H4 (cell line): ENCODE measurements around the gene OR5AS1. TPM values are rescaled to one million over a fixed set of nuclear protein-coding genes. Genes with fewer than 3 reads are reported as not detected.
"Not testable (repeated sequence)": the region's sequence is repeated elsewhere in the genome, so short reads cannot be mapped to it uniquely, and the experiment has no call there.

Experiments used
- DNase-seq: peaks from one replicate; pipeline ENCODE4 v3.0.0-alpha.2; 2015; ENCODE audit warnings: low spot score
- total RNA-seq: library from RNA; depleted of rRNA; stranded (reverse); fragments of >200 nt; shearing (Covaris generic); gene quantifications from 2 replicates; pipeline ENCODE4 v1.2.3, GENCODE V29; 2014; rRNA removed

Gene OR5AS1
- total RNA-seq = not detected in 2 replicates

DNA sequence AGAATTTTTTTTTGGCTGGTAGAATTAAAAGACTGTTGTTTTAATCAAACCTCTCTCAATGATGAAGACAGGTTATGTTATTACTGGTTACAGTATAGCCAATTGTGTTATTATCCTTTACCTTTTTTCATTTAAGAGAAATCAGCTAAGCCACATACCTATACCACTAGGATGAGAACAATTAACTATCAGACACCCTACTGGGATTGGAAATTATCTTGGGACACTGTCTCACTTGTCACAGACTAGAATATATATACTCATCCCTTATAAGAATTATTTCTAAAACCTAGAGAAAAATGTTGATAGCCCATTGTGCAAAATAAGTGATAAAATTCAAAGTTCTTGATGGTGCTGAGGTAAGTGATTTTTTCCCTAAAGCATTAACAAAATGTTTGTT is at the start of gene OR5AS1:
Gene OR5AS1 (plus strand): TSS at position 301 of the 400 bp plus-strand sequence. CDS start 2,765 bp downstream, outside the sequence.
- no peak for DNase-seq

DNA sequence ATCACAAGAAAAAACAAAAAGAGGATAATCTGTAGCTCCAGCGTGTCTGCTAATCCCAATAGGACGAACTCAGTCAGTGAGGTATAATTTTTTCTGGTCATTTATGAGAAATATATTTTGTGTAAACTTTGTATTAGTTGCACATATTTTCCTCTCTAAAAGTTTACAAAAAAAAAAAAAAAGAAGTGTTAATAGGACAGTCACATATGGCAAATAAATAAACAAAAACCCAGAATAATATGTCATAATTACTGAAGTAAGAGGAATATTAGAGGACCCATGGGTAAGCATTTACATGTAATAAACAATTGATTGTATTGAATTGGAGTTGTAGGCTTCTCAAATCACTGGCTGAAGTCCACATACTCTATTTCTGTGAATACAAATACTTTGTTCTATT is 32.9 kb upstream of the OR5AS1 start, which contains the start of gene OR5F1:
Gene OR5F1 (minus strand): TSS at position 101 of the 400 bp plus-strand sequence. CDS start 0 bp downstream, at position 101.
- DNase-seq = no peak

DNA sequence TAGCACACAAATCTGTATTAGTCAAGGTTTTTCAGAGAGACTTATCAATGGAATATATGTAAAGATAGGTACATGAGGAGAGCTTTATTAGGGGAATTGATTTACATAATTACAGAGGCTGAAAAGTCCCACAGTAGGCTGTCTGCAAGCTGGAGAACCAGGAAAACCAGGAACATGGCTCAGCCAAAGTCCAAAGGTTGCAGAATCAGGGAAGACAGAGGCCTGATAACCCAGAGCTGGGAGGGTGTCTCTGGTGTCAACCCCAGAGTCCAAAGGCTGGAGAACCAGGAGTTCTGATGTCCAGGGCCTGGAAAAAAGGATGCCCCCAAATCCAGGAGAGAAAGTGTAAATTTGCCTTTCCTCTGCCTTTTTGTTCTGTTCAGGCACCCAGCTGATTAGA is 16.7 kb upstream of the OR5AS1 start:
- DNase-seq = no peak

DNA sequence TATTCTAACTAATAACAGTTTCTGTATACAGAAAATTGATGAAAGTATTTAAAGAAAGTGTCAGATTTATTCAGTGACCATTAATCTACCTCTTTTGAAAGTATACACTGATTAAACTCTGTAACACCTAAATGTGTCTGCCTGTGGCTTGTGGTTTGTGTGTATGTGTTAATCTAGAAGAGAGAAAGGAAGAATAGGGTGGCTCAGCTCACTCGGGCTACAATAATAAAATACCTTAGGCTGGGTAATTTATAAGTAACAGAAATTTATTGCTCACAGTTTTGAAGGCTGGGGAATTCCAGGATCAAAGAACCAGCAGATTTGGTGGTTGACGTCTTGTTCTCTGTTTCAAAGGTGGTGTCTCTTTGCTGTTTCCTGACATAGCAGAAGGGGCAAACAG is 13.6 kb upstream of the OR5AS1 start:
- DNase-seq = no peak

DNA sequence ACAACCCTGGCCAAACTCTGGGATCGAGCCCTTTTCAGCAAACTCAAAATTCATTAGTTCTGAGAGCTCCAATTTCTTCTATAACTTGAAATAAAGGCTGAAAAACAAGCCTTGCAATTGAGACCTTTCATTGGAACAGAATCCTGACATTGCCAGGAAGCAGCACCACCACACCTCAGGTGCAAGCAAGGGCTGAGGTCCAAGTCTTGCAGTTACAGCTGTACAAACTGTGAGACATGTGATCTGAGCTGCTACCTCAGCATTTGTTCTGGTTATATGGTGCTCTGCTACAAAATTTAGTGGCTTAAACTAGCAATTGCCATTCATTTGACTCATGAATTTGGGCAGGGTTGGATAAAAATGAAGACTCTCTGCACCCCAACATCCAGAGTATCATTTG is 18.1 kb downstream of the OR5AS1 start:
- DNase-seq = no peak

DNA sequence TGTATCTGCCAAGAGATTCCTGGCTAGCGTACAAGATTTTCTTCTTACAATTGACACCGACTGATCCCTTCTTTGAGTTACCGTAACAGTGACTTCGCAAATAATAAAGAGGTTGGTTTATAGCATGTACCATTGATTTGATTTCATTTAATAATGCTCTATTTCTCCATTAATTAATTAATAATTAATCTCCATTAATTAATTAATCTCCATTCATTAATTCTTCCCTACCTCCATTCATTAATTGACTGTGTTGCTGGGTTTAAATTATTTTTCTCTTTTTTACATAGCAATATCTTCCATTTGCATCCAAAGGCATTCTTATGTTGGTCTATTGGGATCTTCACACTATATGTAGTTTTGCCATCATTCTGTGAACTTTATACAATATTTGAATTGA is 21.0 kb downstream of the OR5AS1 start:
- no peak for DNase-seq

DNA sequence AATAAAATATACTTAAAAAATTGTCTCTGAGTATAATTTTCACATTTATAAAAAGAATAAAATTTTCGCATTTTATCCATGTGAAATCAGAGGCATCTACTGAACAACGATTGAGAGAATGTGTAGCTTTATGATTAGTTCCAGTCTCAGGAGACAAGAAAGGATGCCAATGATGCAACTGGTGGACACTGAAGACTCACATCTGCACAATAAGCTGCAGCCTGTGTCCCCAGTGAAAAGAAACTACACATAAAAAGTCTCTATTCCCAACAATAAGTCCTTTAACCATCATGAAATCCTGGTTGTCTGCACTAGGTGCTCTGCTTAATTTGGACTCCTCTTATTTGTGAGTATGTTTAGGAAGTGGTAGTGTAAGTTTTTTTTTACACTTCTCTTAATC is 22.0 kb downstream of the OR5AS1 start:
- DNase-seq = no peak

DNA sequence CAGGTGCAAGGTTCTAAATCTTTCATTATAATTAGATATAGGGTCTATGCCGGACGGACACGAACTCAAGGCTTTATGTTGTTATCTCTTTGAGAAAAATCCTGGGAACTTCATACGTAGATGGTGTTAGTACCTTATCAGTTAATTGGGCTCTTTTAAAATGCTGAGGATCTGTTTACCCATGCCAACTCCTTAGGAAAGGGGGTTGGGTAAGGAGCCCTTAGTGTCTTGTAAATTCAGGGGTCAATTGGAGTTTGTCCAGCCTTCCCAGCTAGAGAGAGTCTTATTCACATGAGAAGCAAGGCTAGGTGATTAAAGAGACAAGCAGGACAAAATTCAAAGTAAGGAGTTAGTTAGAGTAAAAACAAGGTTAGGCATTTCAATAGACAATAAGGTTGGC is 28.9 kb downstream of the OR5AS1 start:
- DNase-seq = not testable (repeated sequence)

DNA sequence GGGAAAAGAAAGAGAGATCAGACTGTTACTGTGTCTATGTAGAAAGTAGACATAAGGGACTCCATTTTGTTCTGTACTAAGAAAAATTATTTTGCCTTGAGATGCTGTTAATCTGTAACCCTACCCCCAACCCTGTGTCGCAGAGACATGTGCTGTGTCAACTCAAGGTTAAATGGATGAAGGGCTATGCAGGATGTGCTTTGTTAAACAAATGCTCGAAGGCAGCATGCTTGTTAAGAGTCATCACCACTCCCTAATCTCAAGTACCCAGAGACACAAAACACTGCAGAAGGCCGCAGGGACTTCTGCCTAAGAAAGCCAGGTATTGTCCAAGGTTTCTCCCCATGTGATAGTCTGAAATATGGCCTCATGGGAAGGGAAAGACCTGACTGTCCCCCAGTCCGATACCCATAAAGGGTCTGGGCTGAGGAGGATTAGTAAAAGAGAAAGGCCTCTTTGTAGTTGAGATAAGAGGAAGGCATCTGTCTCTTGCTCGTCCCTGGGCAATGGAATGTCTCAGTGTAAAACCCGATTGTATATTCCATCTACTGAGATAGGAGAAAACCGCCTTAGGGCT is 30.3 kb downstream of the OR5AS1 start:
- not testable (repeated sequence) for DNase-seq

DNA sequence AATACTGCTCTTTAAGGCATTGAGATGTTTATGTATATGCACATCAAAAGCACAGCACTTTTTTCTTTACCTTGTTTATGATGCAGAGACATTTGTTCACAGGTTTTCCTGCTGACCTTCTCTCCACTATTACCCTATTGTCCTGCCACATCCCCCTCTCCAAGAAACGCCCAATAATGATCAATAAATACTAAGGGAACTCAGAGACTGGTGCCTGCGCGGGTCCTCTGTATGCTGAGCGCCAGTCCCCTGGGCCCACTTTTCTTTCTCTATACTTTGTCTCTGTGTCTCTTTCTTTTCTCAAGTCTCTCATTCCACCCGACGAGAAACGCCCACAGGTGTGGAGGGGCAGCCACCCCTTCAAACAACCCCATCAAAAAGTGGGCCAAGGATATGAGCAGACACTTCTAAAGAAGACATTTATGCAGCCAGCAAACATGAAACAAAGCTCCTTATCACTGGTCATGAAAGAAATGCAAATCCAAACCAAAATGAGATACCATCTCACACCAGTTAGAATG is 30.9 kb downstream of the OR5AS1 start:
- not testable (repeated sequence) for DNase-seq

DNA sequence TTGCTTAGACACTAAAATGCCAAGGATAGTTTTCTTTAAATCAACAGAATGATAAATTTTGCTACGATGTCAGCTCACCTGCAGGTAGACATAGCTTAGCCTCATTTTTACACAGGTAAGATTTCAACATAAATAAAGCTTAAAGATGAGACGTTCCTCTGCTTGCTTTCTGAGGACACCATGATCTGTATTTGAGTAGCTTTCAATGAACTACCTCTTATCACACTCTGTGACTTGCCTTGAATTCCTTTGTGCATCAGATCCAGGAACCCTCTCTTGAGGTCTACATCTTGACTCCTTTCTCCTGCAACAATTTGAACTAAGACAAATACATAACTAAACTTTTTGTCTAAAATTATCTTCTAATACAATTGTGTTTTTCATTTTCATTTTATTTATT is 39.5 kb downstream of the OR5AS1 start:
- DNase-seq = no peak

Other genes with a start within 250 kb of the OR5AS1 start
- not detected in 2 replicates for gene OR5D14, start 232.1 kb upstream of the OR5AS1 start, total RNA-seq
- gene OR5L1, start 216.3 kb upstream of the OR5AS1 start, total RNA-seq = not detected in 2 replicates
- not detected in 2 replicates for gene OR5D18, start 208.0 kb upstream of the OR5AS1 start, total RNA-seq
- not detected in 2 replicates for gene OR5L2, start 200.4 kb upstream of the OR5AS1 start, total RNA-seq
- gene OR5D16, start 188.9 kb upstream of the OR5AS1 start, total RNA-seq = not detected in 2 replicates
- not detected in 2 replicates for gene TRIM51, start 144.4 kb upstream of the OR5AS1 start, total RNA-seq
- not detected in 2 replicates for gene OR5W2, start 113.1 kb upstream of the OR5AS1 start, total RNA-seq
- not detected in 2 replicates for gene OR5I1, start 91.3 kb upstream of the OR5AS1 start, total RNA-seq
- not detected in 2 replicates for gene OR10AG1, start 57.7 kb upstream of the OR5AS1 start, total RNA-seq
- not detected in 2 replicates for gene OR5F1, start 33.0 kb upstream of the OR5AS1 start, total RNA-seq
- not detected in 2 replicates for gene OR8I2, start 65.7 kb downstream of the OR5AS1 start, total RNA-seq
- not detected in 2 replicates for gene OR8H2, start 76.0 kb downstream of the OR5AS1 start, total RNA-seq
- not detected in 2 replicates for gene OR8H3, start 94.7 kb downstream of the OR5AS1 start, total RNA-seq
- not detected in 2 replicates for gene OR8J3, start 112.5 kb downstream of the OR5AS1 start, total RNA-seq
- not detected in 2 replicates for gene OR8K5, start 132.7 kb downstream of the OR5AS1 start, total RNA-seq
- gene OR5J2, start 149.0 kb downstream of the OR5AS1 start, total RNA-seq = not detected in 2 replicates
- not detected in 2 replicates for gene OR5T2, start 206.6 kb downstream of the OR5AS1 start, total RNA-seq
- not detected in 2 replicates for gene OR5T3, start 224.6 kb downstream of the OR5AS1 start, total RNA-seq
- not detected in 2 replicates for gene OR5T1, start 246.5 kb downstream of the OR5AS1 start, total RNA-seq